ENCODE data around the gene GJB1. TPM values are rescaled to one million over a fixed set of nuclear protein-coding genes. Genes with fewer than 3 reads are reported as not detected.

The GJB1 gene
- not detected for total RNA-seq

GRCh38 chrX:71222929-71223328 lies at the start of gene GJB1:
TSS of gene GJB1 (plus strand) at chrX:71223224. CDS start at chrX:71223708, 484 bp downstream.

GRCh38 chrX:71254092-71254963 lies 31.3 kb downstream of the GJB1 start, which contains the start of gene ZMYM3:
TSS of gene ZMYM3 (minus strand) at chrX:71254140. CDS start at chrX:71253255, 885 bp downstream.

Other genes starting within 250 kb of the GJB1 start
- gene SNX12, start 154.9 kb upstream of the GJB1 start, total RNA-seq, result 10 to 100 TPM; 34.5 to 38.2 TPM
- 10 to 100 TPM; 15.8 to 16.8 TPM for gene FOXO4, start 127.4 kb upstream of the GJB1 start, total RNA-seq
- gene CXorf65, start 116.5 kb upstream of the GJB1 start, total RNA-seq, result 10 to 100 TPM; 33.1 to 37.7 TPM
- 100 to 1,000 TPM; 498 to 518 TPM for gene IL2RG, start 111.6 kb upstream of the GJB1 start, total RNA-seq
- 10 to 100 TPM; 56.5 to 57.2 TPM for gene MED12, start 104.6 kb upstream of the GJB1 start, total RNA-seq
- 1 to 10 TPM; 1.3 to 1.4 TPM for gene NLGN3, start 78.4 kb upstream of the GJB1 start, total RNA-seq
- 10 to 100 TPM; 28.3 to 31.3 TPM for gene ZMYM3, start 30.9 kb downstream of the GJB1 start, total RNA-seq
- gene NONO, start 60.4 kb downstream of the GJB1 start, total RNA-seq, result 100 to 1,000 TPM; 412 to 423 TPM
- 1 to 10 TPM; 3.9 to 4.5 TPM for gene ITGB1BP2, start 78.5 kb downstream of the GJB1 start, total RNA-seq
- gene TAF1, start 143.1 kb downstream of the GJB1 start, total RNA-seq, result 10 to 100 TPM; 43.6 to 47.5 TPM